HFF-Myc (cell line): ENCODE measurements around the gene PSMD5.
A peak's percentile ranks its signal among the peaks of the same experiment; 100 is the strongest.

ENCODE experiments used
- DNase-seq: peaks from one replicate; pipeline ENCODE4 v3.0.0-alpha.2; 2011; ENCODE audit warnings: low read depth; ENCODE audit errors: extremely low read depth
- H3K4me3 ChIP-seq: replicated peaks from 2 replicates; pipeline ENCODE4 v1.5.1; 2011; ENCODE audit warnings: low read depth, mild to moderate bottlenecking, control low read depth, low read length
- TF ChIP-seq, protein P1 (sequence below): IDR thresholded peaks from 2 replicates; pipeline ENCODE4 v1.5.1; 2012; ENCODE audit warnings: mild to moderate bottlenecking, low read depth, low read length, control low read depth; ENCODE audit errors: missing control alignments

PSMD5 gene

DNA sequence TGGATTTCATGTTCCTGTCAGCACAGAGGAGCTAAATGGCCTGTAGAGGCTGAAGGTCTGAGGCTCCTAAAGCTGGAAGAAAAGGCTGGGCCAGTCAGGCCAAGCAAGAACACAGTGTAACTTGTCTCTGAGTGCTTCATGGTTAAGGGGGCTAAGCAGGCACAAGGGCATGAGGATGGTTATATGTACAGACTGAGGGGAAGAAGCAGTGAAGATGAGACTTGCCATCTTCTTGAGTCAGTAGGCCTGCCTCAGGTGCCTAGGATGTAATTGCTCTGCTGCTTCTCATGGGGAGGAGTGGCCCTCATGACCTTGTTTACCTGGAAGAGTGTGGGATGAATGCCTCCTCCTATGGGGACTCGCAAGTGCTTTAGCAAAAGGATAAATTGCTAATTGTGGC lies 8.7 kb upstream of the PSMD5 start:
- TF ChIP-seq, protein P1, sequence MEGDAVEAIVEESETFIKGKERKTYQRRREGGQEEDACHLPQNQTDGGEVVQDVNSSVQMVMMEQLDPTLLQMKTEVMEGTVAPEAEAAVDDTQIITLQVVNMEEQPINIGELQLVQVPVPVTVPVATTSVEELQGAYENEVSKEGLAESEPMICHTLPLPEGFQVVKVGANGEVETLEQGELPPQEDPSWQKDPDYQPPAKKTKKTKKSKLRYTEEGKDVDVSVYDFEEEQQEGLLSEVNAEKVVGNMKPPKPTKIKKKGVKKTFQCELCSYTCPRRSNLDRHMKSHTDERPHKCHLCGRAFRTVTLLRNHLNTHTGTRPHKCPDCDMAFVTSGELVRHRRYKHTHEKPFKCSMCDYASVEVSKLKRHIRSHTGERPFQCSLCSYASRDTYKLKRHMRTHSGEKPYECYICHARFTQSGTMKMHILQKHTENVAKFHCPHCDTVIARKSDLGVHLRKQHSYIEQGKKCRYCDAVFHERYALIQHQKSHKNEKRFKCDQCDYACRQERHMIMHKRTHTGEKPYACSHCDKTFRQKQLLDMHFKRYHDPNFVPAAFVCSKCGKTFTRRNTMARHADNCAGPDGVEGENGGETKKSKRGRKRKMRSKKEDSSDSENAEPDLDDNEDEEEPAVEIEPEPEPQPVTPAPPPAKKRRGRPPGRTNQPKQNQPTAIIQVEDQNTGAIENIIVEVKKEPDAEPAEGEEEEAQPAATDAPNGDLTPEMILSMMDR, result no peak

DNA sequence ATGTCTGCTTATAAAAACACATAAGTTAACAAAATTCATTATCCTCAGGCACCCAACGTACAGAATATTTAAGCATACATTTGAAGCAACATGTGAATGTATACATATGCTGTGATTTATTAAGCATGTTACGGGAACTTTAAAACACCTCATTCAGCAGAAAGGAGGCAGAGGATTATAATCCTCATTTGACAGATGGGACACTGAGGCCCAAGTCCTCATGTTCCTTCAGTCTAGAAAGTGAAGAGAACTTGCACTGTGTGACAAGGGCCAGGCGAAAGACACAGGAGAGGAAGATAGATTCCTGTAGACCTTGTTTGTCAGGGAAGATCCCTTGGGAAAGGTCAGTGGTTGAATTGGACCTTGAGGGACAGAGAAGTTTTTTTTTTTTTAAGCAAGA lies 7.6 kb upstream of the PSMD5 start:
- H3K4me3 ChIP-seq, result no peak overlapping the region
- TF ChIP-seq, protein P1, result no peak

More for the DNA sequence above, 8.7 kb upstream of the PSMD5 start:
- no peak for DNase-seq
- no peak overlapping the region for H3K4me3 ChIP-seq

DNA sequence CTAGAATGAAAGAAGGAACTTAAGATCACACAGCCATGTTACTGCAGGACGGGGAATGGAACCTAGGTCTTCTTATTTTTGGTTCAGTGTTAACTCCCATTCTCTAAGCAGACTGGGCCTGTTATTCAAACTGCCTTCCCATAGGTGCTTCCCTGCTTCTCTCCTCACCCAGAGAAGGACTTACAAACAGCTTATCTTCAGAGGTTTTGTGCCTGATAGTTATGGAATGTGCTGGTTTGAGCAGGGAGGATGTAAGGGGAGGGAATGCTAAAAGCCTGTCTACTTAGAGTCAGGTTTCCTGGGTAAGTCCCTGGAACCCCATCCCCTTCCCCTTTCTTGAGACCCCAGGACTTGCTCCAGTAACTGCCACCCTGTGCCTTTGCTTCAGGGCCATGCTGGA lies 4.2 kb upstream of the PSMD5 start:
- TF ChIP-seq, protein P1, result no peak
- DNase-seq, result no peak
- no peak overlapping the region for H3K4me3 ChIP-seq

More for the DNA sequence above, 7.6 kb upstream of the PSMD5 start:
- no peak for DNase-seq

DNA sequence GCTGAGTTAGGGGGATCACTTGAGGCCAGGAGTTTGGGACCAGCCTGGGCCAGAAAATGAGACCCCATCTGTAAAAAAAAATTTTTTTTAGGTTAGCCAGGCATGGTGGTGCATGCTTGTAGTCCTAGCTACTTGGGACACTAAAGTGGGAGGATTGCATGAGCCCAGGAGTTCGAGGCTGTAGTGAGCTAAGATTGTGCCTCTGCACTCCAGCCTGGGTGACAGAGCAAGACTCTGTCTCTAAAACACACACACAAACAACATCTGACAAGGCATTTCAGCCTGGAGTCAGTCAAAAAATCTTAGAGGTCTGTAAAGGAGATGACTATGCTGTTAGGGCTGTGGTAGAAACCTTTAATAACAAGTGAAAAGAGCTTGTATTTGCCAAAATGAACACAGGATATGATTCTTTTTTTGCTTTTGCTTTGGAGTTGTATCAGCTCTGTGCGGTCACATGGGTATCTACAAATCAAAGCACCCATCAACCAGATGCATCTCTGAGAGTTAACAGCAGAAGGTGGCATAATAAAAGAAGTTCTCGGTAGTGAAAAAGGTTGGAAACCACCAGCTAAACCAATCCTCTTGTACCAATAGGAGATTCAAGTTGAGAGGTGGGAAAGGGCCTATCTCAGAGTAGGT lies 3.6 kb upstream of the PSMD5 start:
- TF ChIP-seq, protein P1, result no peak
- DNase-seq, result no peak
- H3K4me3 ChIP-seq, result no peak overlapping the region

DNA sequence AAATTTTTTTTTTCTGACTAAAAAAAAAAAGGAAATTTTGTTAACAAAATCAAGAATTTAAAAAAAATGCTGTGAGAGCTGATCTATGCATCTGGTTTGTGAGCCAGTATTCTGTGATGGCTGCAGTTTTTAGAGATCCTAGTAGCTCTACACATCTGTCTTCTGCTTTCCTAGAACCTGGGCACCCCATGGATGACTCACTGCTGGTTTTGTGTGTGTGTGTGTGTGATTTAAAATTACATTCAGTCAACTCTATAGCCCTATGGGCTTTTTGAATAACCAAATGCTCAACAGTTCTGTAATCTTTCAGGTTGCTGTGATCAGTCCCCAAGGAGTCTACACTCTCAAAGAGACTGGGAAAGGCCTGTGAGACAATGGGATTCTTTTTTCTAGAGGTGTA lies 2.5 kb upstream of the PSMD5 start:
- TF ChIP-seq, protein P1, result no peak
- no peak overlapping the region for H3K4me3 ChIP-seq
- DNase-seq, result no peak

DNA sequence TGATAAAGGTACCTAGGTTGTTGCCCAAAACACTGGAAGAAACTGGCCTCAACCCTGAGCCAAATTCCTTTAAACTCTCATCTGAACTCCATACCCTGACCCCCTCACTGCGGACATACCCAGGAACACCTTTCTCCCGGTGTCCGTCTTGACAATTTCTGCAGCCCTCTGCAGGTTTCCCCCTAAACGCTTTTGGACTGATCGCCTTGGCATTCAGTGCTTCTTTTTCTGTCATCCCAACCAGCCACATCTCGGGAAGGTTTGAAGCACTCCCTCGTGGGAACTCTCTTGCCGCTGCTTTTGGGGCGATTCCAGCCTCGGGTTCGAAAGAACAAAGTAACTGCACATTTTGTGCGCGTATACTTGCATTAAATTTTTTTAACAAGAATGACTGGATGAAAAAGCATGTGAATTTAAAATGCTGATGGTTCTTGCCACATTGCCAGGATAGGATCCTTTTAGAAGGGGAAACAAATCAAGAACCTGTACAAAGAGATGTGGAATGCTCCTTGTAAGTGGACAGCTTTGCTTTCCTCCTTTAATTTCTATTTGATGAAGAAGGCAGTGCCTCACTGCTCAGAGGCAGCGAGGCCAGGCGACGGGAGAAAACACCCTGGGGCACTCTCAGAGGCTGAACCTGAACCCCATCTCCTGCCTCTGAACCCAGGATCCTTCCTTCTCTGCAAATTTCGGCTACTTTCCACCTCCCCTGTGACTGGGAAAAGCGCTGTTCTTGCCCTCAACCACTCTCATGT lies 615 bp downstream of the PSMD5 start:
- DNase-seq, result no peak
- TF ChIP-seq, protein P1, result no peak
- H3K4me3 ChIP-seq, result peak overlapping the region; percentile 80
